HG03565 (cell line): ENCODE data around the gene SLC35E1.
"Not testable (repeated sequence)": the region's sequence is repeated elsewhere in the genome, so short reads cannot be mapped to it uniquely, and the experiment has no call there.

Source experiments
- ATAC-seq: cut with Tn5 transposase; IDR thresholded peaks from one replicate; pipeline ENCODE4 v1.9.1; 2021; ENCODE audit warnings: mild to moderate bottlenecking, moderate library complexity; ENCODE audit not compliant: unreplicated experiment

Gene SLC35E1

DNA sequence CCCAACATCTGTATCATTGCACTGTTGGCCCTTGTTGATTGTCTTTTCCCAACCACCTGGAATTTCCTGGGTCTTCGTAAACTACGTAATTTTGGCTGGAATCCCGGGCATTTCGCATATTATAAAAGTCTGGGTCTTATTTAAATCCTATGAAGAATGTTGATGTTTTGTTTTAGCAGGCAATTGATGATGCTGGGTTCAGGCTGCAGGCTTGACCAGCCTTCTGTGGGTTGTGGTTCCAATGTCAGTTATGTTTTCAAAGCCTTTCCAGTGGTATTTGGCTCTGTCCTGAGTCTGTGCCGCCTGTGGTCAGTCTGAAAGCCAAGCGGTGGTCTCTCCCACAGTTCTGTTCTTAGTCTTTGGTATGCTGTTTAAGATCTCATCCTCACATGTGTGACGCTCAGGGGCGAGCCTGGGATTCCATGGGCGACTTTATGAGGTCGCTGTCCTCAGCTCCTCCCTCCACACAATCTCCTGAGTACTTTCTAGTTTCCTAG is 12.4 kb downstream of the SLC35E1 start:
- ATAC-seq, result no peak

GRCh38 chr19:16554776-16555175 is 17.4 kb downstream of the SLC35E1 start:
- ATAC-seq, result no peak

GRCh38 chr19:16551902-16552301 is 20.3 kb downstream of the SLC35E1 start:
- not testable (repeated sequence) for ATAC-seq

GRCh38 chr19:16548956-16549355 is 23.3 kb downstream of the SLC35E1 start:
- ATAC-seq, result no peak

DNA sequence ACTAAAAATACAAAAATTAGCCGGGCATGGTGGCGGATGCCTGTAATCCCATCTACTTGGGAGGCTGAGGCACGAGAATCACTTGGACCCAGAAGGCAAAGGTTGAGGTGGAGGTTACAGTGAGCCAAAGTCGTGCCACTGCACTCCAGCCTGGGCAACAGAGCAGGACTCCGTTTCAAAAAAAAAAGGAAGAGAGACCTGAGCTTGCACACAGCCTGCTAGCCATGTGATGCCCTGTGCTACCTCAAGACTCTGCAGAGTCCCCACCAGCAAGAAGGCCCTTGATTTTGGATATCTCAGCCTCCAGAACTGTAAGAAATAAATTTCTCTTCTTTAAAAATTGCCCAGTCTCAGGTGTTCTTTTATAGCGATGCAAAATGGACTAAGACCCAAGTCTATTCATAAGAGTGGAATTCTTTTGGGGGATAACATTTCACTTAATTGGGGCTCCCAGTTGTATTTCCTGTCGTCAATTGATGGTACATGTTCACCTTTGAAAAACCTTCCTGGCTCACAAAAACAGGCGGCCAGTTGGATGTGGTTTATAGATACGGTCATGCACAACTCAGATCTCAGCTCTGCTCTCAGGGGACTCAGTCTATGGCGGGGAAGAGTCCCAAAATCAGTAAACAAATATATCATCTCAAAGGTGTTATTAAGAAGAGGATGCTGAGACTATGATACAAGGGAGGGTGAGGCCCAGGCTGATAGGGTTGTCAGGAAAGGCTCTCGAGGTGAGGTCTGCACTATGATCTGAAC is 27.6 kb downstream of the SLC35E1 start:
- ATAC-seq, result no peak

GRCh38 chr19:16543734-16544133 is 28.5 kb downstream of the SLC35E1 start:
- not testable (repeated sequence) for ATAC-seq

- ATAC-seq, result no peak
These were observed 29.2 kb downstream of the SLC35E1 start for GRCh38 chr19:16542910-16543472.

GRCh38 chr19:16542045-16542909 is 29.9 kb downstream of the SLC35E1 start, which contains the start of gene CHERP:
Gene CHERP (minus strand): TSS chr19:16542437. CDS start chr19:16542378, 59 bp downstream.
- peak; percentile 55 for ATAC-seq

DNA sequence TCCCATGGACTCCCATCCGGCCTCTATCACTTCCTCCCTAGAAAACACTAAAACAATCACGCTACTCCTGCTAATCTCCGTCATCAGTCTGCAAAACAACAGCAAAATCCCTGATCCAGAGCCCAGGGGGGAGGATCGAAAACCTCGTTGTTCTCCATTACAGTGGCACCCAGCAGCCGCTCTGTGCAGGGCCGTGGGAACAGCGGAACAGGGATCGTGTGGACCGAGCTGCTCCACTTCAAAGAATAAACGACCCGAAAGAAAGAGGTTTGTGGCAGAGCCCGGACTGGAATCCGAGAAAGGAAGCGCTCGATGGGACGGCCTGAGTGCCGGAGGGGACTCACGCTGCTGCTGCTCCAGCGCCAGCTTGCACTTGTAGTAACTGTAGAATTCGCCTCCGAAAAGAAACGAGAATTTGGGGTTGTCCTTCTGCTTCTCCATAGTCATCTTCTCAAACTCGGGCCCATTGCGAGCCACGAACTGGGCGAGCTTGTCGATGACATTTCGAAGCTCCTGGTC is 30.6 kb downstream of the SLC35E1 start:
- no peak for ATAC-seq

DNA sequence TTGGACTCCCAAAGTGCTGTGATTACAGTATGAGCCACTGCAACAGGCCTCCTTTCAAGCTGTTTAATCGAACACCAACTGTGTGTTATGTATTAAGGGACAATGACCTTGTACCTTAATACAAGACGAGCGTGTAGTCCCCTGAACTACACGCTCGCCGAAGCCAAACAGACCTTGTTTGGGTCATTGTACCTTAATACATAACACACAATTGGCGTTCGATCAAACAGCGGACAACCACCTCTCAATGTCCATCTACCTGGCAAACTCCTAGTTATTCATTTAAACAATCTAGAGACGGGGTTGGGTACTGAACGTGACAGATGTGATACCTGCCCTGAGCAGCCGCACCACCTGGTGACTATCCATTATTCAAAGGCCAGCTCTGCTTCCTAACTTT is 31.3 kb downstream of the SLC35E1 start:
- ATAC-seq, result no peak

- ATAC-seq, result no peak
These were observed 35.1 kb downstream of the SLC35E1 start for GRCh38 chr19:16537111-16537510.

DNA sequence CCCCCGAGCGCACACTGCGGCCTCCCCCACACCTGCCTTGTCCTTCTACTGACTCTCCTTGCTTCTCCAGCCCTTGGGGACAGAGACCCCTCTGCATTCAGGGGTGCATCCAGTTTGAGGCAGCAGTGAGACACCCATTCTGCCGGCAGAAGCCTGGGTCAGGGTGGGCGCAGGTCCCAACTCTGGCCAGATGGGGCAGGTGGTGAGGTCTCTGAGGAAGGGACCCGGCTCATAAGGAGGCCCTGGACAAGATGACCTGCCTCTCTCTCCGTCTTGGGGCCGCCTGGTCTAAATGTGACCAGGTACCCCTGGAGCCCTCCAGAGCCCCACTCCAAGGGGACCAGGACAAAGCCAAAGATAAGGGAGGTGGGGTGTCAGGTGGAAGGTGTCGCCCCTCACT is 36.1 kb downstream of the SLC35E1 start:
- ATAC-seq, result no peak

- no peak for ATAC-seq
These were observed 36.8 kb downstream of the SLC35E1 start for GRCh38 chr19:16535381-16535780.

GRCh38 chr19:16532440-16533234 is 39.6 kb downstream of the SLC35E1 start:
- no peak for ATAC-seq

DNA sequence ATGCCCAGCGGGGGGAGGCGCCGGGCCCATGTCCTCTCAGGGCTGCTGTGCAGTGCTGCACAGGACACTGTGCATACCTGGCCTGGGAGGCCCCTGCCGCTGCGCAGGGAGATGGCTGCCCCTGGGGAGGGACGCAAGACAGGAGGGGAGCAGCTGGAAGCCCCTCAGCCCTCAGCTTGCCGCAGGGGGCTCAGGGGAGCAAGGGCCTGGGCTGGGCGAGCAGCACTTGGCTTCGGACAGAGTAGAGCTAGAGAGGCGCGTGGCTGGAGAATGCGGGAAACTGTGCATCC is 40.9 kb downstream of the SLC35E1 start:
- no peak for ATAC-seq

- no peak for ATAC-seq
These were observed 41.5 kb downstream of the SLC35E1 start for GRCh38 chr19:16530540-16531379.

- no peak for ATAC-seq
These were observed 42.6 kb downstream of the SLC35E1 start for GRCh38 chr19:16529466-16530144.

DNA sequence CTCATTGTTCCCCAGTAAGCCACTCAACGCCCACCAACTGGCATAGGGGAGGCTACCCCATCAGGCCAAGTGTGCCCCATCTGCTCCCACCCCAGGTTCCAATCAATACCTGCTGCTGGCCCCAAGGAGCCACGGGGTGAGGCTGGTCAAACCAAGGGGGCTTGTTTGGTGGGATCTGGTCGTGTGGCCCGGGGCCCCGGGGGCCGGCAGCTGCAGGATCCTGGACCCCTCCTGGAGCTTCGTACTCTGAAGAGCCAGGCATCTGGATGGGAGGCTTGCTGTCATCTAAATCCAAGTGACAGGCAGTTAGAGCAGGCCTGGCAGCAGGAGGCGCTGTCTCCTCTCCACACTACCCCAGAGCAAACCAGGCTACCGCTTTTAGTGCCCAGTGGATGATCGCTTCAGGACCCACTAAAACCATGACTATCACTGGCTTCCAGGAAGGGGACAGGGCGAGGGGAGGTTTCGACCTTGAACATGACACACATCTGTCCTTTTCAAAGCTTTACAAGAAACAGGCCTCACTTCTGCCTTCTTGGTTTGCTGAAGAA is 44.2 kb downstream of the SLC35E1 start:
- no peak for ATAC-seq
